Stimulated activated CD8-positive, alpha-beta memory T cell treated with anti-CD3 and anti-CD28 coated beads, Interleukin-12 subunit alpha, Interleukin-12 subunit beta, amount 100 ng/mL, for 24 hours (primary cell): ENCODE measurements around the gene AGER.
"Not testable (repeated sequence)": the region's sequence is repeated elsewhere in the genome, so short reads cannot be mapped to it uniquely, and the experiment has no call there.

Experiments
- DNase-seq: peaks from one replicate; pipeline ENCODE4 v3.0.0-alpha.2; 2020; ENCODE audit errors: extremely low read depth

AGER gene

GRCh38 chr6:32186151-32186840 is 2.2 kb upstream of the AGER start:
- not testable (repeated sequence) for DNase-seq

- DNase-seq = not testable (repeated sequence)
Measured at GRCh38 chr6:32185681-32186131, 1.7 kb upstream of the AGER start.

GRCh38 chr6:32183483-32184083 is 470 bp downstream of the AGER start:
- no peak for DNase-seq

GRCh38 chr6:32183030-32183429 is 1.0 kb downstream of the AGER start:
- DNase-seq = no peak

GRCh38 chr6:32182555-32182981 is 1.5 kb downstream of the AGER start:
- DNase-seq = no peak

- DNase-seq = no peak
Measured at GRCh38 chr6:32181915-32182529, 2.0 kb downstream of the AGER start.

- no peak for DNase-seq
Measured at GRCh38 chr6:32181148-32181702, 2.8 kb downstream of the AGER start.

- DNase-seq = no peak
Measured at GRCh38 chr6:32179766-32180405, 4.2 kb downstream of the AGER start.

- DNase-seq = no peak
Measured at GRCh38 chr6:32178547-32179440, 5.3 kb downstream of the AGER start.

GRCh38 chr6:32177788-32178546 is 6.1 kb downstream of the AGER start, which contains the start of gene RNF5:
Gene RNF5 (plus strand): TSS chr6:32178405. CDS start chr6:32178512, 107 bp downstream.
- DNase-seq = peak; percentile 83

- DNase-seq = no peak
Measured at GRCh38 chr6:32177183-32177787, 6.8 kb downstream of the AGER start.

GRCh38 chr6:32176476-32177182 is 7.4 kb downstream of the AGER start:
- no peak for DNase-seq

GRCh38 chr6:32175711-32176475 is 8.2 kb downstream of the AGER start, which contains the start of gene AGPAT1:
Gene AGPAT1 (minus strand): TSS chr6:32176084. CDS start chr6:32171496, 4,588 bp downstream.
- DNase-seq = peak; percentile 83

GRCh38 chr6:32175322-32175710 is 8.7 kb downstream of the AGER start:
- DNase-seq = no peak

GRCh38 chr6:32174416-32174815 is 9.6 kb downstream of the AGER start:
- no peak for DNase-seq

GRCh38 chr6:32173051-32173727 is 10.9 kb downstream of the AGER start:
- DNase-seq = no peak

- DNase-seq = no peak
Measured at GRCh38 chr6:32171234-32171633, 12.8 kb downstream of the AGER start.

GRCh38 chr6:32170294-32170693 is 13.8 kb downstream of the AGER start:
- DNase-seq = no peak
